Liver (tissue), 9 donors: Measurements from ENCODE around the gene ARHGAP8. TPM values are rescaled to one million over a fixed set of nuclear protein-coding genes. Genes with fewer than 3 reads are reported as not detected.

Source experiments
- DNase-seq: peaks from one replicate; pipeline ENCODE4 v3.0.0-alpha.2; 2017; ENCODE audit warnings: low spot score
- H3K27ac ChIP-seq, 2 donors: one replicate each; pipeline ENCODE4 v1.7.0; 2013; ENCODE audit warnings: inconsistent platforms in 2 of 2, low read length in 2 of 2, control low read depth in 1 of 2, low read depth in 1 of 2, mild to moderate bottlenecking in 1 of 2
- H3K27me3 ChIP-seq, 4 donors: one replicate each; pipeline versions ENCODE4 v1.6.1 to v1.7.0; 2013; ENCODE audit warnings: low read length in 3 of 4, inconsistent platforms in 1 of 4, mild to moderate bottlenecking in 1 of 4, moderate library complexity in 1 of 4; ENCODE audit not compliant: control insufficient read depth in 4 of 4, insufficient read depth in 4 of 4
- H3K36me3 ChIP-seq, 4 donors: one replicate each; pipeline versions ENCODE4 v1.6.1 to v1.7.0; 2013; ENCODE audit warnings: low read length in 3 of 4, mild to moderate bottlenecking in 3 of 4, low read depth in 1 of 4, moderate library complexity in 1 of 4; ENCODE audit not compliant: control insufficient read depth in 4 of 4, insufficient read depth in 3 of 4
- H3K4me1 ChIP-seq, 4 donors: one replicate each; pipeline versions ENCODE4 v1.6.1 to v1.7.0; 2013; ENCODE audit warnings: low read length in 3 of 4, mild to moderate bottlenecking in 3 of 4, moderate library complexity in 1 of 4; ENCODE audit not compliant: control insufficient read depth in 4 of 4, insufficient read depth in 4 of 4
- H3K4me3 ChIP-seq, 3 donors: one replicate each; pipeline versions ENCODE4 v1.6.1 to v1.7.0; 2013; ENCODE audit warnings: low read length in 3 of 3, control low read depth in 1 of 3, low read depth in 1 of 3, mild to moderate bottlenecking in 1 of 3
- H3K9ac ChIP-seq, 2 donors: one replicate each; pipeline ENCODE4 v1.7.0; 2013; ENCODE audit warnings: low read length in 2 of 2, mild to moderate bottlenecking in 2 of 2, moderate library complexity in 2 of 2, control low read depth in 1 of 2, low read depth in 1 of 2
- H3K9me3 ChIP-seq, 4 donors: one replicate each; pipeline versions ENCODE4 v1.6.1 to v1.7.0; 2013; ENCODE audit warnings: low read length in 3 of 4; ENCODE audit not compliant: control insufficient read depth in 4 of 4
- FOXA1 ChIP-seq: IDR thresholded peaks from 2 replicates; pipeline ENCODE4 v1.6.1; 2016; ENCODE audit warnings: antibody characterized with exemption
- FOXA2 ChIP-seq: IDR thresholded peaks from 2 replicates; pipeline ENCODE4 v1.6.1; 2016; ENCODE audit warnings: antibody characterized with exemption
- GABPA ChIP-seq, 2 donors: IDR thresholded peaks in 1 of 2; conservative IDR thresholded peaks in 1 of 2; 2 replicates each; pipeline ENCODE4 v1.6.1; 2016; ENCODE audit warnings: antibody characterized with exemption in 2 of 2, mild to moderate bottlenecking in 1 of 2, moderate library complexity in 1 of 2
- HNF4A ChIP-seq, 2 donors: conservative IDR thresholded peaks; 2 replicates each; pipeline ENCODE4 v1.6.1; 2016; ENCODE audit warnings: antibody characterized with exemption in 2 of 2, mild to moderate bottlenecking in 2 of 2
- RAD21 ChIP-seq, 2 donors: IDR thresholded peaks; 2 replicates each; pipeline ENCODE4 v1.6.1; 2016; ENCODE audit warnings: antibody characterized with exemption in 2 of 2, mild to moderate bottlenecking in 2 of 2
- RXRA ChIP-seq, 2 donors: IDR thresholded peaks; 2 replicates each; pipeline ENCODE4 v1.6.1; 2017 to 2018; ENCODE audit warnings: antibody characterized with exemption in 2 of 2, mild to moderate bottlenecking in 1 of 2
- WGBS: extraction: QIAGEN DNeasy Blood & Tissue Kit; methylation state at CpG from one replicate; pipeline ENCODE4 v1.1.7; 2013; 5-methylcytosine and 5-hydroxymethylcytosine counted together
- polyA plus RNA-seq, 2 donors: library from polyadenylated mRNA; stranded (reverse) in 1 of 2; unstranded in 1 of 2; fragments of 200-250 nt in 1 of 2; fragments of >200 nt in 1 of 2; fragmentation: Nextera tagmentation in 1 of 2; extraction: Ambion mirVana in 1 of 2; gene quantifications; one replicate each; pipeline versions ENCODE4 v1.2.1 to v1.2.3, GENCODE V29; 2013 to 2015
- total RNA-seq, 2 donors: library from RNA; depleted of rRNA; stranded (reverse); fragments of >200 nt; gene quantifications; one replicate each; pipeline ENCODE4 v1.2.3, GENCODE V29; 2014
- TF ChIP-seq, protein P1 (sequence below): IDR thresholded peaks from 2 replicates; pipeline ENCODE4 v1.6.1; 2016; ENCODE audit warnings: antibody characterized with exemption
- TF ChIP-seq, protein P2 (sequence below): IDR thresholded peaks from 2 replicates; pipeline ENCODE4 v1.6.1; 2016; ENCODE audit warnings: antibody characterized with exemption, mild to moderate bottlenecking
- TF ChIP-seq, protein P3 (sequence below): fragments of 150-350 bp; IDR thresholded peaks from 2 replicates; pipeline ENCODE4 v1.5.1; 2017; ENCODE audit warnings: improper control_type of control experiment, low read depth, low read length; ENCODE audit not compliant: missing input control
- donor health status: healthy.
- donor health status: healthy.
- donor health status: healthy.
- donor health status: healthy.
- donor health status: healthy.

Gene ARHGAP8
- total and polyA plus RNA-seq, 4 donors, result 0.58 to 1.8 (median 1.1) TPM

DNA sequence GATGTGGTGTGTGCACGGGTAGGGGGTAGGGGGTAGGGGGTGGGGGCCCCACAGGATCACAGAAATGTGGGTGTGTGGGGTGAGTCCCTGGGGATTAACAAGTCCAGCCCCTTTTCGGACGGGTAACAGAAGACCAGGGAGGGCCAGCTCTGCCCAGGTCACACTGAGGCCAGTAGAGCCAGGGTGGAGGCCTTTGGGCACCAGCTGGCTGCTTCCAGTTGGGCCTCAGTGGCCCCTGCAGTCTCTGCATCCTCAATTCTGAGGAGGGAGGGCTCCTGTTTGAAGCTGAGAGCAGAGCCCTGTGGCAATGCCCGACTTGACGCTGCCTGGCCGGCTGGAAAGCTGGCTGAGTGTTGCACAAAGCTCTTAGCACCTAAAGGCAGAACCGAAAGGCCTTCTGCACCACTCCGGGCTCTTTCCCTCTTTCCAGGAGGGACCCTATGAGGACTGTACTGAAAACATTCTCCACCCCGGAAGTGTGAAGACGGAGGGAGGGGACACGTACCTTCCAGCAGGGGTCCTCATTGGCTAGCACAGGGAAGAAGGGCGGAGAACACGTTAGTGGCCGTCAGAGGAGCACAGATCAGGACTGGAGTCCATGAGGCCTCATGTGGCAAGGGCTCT lies 137.0 kb downstream of the ARHGAP8 start:
- no peaks in the 10 kb centered on the region for H3K9me3 ChIP-seq
- TF ChIP-seq GABPA (IDR thresholded peaks at IDR 0.05 in 1 of 2, conservative IDR thresholded peaks at IDR 0.05 in 1 of 2), result no peak
- TF ChIP-seq, protein P1, sequence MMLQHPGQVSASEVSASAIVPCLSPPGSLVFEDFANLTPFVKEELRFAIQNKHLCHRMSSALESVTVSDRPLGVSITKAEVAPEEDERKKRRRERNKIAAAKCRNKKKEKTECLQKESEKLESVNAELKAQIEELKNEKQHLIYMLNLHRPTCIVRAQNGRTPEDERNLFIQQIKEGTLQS, result no peak
- no peaks in the 10 kb centered on the region for H3K36me3 ChIP-seq
- H3K4me1 ChIP-seq, result no peaks in the 10 kb centered on the region
- no peaks in the 10 kb centered on the region for H3K27me3 ChIP-seq
- no peak overlapping the region for H3K9ac ChIP-seq
- H3K27ac ChIP-seq, result no peak overlapping the region
- no peak overlapping the region for H3K4me3 ChIP-seq
- 72% methylated on average over 14 of the region's 14 CpGs for WGBS
- no peak for DNase-seq

DNA sequence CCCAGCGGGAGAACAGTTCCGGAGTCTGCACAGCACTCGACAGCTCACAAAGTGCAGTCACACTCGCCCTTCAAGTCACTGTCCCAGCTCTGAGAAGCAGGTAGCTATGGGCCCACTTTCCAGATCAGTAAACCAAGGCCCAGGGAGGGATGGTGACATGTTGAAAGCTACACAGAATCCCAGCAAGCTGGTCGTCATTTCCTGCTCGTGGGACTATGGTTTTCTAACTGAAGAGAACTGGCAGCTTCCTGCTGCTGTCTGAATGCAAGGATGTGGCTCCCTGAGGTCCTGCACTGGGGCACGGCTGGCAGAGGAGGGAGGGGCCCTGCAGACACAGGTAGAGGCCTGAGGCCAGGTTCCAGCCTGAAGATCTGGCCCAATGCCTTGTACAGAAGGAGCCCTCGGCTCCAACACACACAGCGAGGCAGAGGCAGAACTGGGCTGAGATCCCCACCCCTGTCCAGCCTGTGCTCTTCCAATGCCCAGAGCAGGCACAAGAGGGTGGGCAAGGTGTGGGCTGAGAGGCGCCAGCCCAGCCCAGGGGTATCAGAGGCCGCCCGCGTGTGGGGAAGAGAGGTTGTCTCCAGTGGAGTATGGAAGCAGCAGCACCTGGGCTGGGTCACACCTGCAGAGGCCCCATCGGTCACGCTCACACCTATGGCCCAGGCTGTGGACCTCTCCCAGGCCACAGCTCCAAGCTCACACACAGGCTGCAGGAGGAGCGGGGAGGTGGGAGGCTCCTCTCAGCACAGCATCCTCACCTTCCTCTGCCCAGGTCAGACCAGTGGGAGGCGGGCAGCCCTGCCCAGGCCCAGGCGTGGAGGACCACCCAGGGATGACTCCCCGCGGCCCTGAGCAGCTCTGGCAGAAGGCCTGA lies 138.3 kb downstream of the ARHGAP8 start:
- WGBS, result 87% methylated on average over 20 of the region's 20 CpGs
- no peak overlapping the region for H3K27ac ChIP-seq
- DNase-seq, result no peak
- H3K9me3 ChIP-seq, result no peaks in the 10 kb centered on the region
- no peaks in the 10 kb centered on the region for H3K4me1 ChIP-seq
- TF ChIP-seq HNF4A (conservative IDR thresholded peaks at IDR 0.05) (no peak), FOXA1 (no peak), FOXA2 (no peak), RXRA (IDR thresholded peaks at IDR 0.05) (no peak), RAD21 (IDR thresholded peaks at IDR 0.05) (no peak), GABPA (IDR thresholded peaks at IDR 0.05 in 1 of 2, conservative IDR thresholded peaks at IDR 0.05 in 1 of 2) (no peak)
- TF ChIP-seq, protein P2, sequence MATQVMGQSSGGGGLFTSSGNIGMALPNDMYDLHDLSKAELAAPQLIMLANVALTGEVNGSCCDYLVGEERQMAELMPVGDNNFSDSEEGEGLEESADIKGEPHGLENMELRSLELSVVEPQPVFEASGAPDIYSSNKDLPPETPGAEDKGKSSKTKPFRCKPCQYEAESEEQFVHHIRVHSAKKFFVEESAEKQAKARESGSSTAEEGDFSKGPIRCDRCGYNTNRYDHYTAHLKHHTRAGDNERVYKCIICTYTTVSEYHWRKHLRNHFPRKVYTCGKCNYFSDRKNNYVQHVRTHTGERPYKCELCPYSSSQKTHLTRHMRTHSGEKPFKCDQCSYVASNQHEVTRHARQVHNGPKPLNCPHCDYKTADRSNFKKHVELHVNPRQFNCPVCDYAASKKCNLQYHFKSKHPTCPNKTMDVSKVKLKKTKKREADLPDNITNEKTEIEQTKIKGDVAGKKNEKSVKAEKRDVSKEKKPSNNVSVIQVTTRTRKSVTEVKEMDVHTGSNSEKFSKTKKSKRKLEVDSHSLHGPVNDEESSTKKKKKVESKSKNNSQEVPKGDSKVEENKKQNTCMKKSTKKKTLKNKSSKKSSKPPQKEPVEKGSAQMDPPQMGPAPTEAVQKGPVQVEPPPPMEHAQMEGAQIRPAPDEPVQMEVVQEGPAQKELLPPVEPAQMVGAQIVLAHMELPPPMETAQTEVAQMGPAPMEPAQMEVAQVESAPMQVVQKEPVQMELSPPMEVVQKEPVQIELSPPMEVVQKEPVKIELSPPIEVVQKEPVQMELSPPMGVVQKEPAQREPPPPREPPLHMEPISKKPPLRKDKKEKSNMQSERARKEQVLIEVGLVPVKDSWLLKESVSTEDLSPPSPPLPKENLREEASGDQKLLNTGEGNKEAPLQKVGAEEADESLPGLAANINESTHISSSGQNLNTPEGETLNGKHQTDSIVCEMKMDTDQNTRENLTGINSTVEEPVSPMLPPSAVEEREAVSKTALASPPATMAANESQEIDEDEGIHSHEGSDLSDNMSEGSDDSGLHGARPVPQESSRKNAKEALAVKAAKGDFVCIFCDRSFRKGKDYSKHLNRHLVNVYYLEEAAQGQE, result no peak
- TF ChIP-seq, protein P3, sequence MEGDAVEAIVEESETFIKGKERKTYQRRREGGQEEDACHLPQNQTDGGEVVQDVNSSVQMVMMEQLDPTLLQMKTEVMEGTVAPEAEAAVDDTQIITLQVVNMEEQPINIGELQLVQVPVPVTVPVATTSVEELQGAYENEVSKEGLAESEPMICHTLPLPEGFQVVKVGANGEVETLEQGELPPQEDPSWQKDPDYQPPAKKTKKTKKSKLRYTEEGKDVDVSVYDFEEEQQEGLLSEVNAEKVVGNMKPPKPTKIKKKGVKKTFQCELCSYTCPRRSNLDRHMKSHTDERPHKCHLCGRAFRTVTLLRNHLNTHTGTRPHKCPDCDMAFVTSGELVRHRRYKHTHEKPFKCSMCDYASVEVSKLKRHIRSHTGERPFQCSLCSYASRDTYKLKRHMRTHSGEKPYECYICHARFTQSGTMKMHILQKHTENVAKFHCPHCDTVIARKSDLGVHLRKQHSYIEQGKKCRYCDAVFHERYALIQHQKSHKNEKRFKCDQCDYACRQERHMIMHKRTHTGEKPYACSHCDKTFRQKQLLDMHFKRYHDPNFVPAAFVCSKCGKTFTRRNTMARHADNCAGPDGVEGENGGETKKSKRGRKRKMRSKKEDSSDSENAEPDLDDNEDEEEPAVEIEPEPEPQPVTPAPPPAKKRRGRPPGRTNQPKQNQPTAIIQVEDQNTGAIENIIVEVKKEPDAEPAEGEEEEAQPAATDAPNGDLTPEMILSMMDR, result no peak
- H3K36me3 ChIP-seq, result no peaks in the 10 kb centered on the region
- no peak overlapping the region for H3K4me3 ChIP-seq
- no peaks in the 10 kb centered on the region for H3K27me3 ChIP-seq
- no peak overlapping the region for H3K9ac ChIP-seq
